ENCODE results near the gene ENO1.
"Not testable (repeated sequence)": the region's sequence is repeated elsewhere in the genome, so short reads cannot be mapped to it uniquely, and the experiment has no call there.

The ENO1 gene

DNA sequence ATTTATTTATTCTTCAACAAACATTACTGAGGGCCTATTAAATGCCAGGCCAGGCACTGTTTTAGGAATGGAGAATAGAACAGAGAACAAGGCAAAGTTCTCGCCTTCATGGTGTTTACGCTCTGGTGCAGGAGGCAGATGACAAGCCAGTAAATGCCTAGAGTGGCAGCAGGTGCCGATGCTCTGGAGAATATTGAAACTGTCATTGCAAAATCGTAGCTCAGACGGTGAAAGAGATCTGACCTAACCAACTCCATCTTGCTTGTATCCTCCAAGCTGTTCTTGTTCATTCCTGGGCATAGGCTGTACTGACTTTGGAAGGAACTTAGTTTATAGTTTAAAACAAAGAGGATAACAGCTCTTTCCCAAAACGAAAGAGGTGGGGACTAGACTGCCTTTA lies 13.5 kb upstream of the ENO1 start:
- no peak for DNase-seq (ENCODE audit: low read depth)
- H3K4me3 ChIP-seq (ENCODE audit: low read depth, low read length) = no peak overlapping the region
- in situ Hi-C loops (cut with HindIII; ENCODE audit: low sequenced_read_pairs) = no loop called here
- TF ChIP-seq, protein P1, sequence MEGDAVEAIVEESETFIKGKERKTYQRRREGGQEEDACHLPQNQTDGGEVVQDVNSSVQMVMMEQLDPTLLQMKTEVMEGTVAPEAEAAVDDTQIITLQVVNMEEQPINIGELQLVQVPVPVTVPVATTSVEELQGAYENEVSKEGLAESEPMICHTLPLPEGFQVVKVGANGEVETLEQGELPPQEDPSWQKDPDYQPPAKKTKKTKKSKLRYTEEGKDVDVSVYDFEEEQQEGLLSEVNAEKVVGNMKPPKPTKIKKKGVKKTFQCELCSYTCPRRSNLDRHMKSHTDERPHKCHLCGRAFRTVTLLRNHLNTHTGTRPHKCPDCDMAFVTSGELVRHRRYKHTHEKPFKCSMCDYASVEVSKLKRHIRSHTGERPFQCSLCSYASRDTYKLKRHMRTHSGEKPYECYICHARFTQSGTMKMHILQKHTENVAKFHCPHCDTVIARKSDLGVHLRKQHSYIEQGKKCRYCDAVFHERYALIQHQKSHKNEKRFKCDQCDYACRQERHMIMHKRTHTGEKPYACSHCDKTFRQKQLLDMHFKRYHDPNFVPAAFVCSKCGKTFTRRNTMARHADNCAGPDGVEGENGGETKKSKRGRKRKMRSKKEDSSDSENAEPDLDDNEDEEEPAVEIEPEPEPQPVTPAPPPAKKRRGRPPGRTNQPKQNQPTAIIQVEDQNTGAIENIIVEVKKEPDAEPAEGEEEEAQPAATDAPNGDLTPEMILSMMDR (IDR thresholded peaks at IDR 0.05; ENCODE audit: low read depth, low read length, missing control alignments) = no peak

DNA sequence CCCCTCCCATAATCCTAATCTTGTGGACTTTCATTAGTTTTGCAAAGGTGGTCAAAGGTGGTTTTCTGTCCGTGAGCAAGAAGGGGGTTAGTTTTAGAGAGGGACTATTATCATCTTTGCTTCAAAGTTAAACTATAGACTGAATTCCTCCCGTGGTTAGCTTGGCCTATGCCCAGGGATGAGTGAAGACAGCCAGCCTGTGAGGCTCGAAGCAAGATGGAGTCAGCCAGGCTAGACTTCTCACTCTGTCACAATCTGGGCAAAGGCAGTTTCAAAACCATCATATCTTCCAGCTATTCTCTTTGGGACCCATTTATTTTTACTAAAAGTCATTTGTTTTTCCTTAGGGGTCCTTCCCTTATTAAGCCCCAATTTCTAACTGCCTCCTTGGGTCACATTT lies 12.9 kb upstream of the ENO1 start:
- in situ Hi-C loops (cut with HindIII; ENCODE audit: low sequenced_read_pairs) = no loop called here
- H3K4me3 ChIP-seq (ENCODE audit: low read depth, low read length) = no peak overlapping the region
- no peak for DNase-seq (ENCODE audit: low read depth)
- TF ChIP-seq, protein P1 (IDR thresholded peaks at IDR 0.05; ENCODE audit: low read depth, low read length, missing control alignments) = no peak

DNA sequence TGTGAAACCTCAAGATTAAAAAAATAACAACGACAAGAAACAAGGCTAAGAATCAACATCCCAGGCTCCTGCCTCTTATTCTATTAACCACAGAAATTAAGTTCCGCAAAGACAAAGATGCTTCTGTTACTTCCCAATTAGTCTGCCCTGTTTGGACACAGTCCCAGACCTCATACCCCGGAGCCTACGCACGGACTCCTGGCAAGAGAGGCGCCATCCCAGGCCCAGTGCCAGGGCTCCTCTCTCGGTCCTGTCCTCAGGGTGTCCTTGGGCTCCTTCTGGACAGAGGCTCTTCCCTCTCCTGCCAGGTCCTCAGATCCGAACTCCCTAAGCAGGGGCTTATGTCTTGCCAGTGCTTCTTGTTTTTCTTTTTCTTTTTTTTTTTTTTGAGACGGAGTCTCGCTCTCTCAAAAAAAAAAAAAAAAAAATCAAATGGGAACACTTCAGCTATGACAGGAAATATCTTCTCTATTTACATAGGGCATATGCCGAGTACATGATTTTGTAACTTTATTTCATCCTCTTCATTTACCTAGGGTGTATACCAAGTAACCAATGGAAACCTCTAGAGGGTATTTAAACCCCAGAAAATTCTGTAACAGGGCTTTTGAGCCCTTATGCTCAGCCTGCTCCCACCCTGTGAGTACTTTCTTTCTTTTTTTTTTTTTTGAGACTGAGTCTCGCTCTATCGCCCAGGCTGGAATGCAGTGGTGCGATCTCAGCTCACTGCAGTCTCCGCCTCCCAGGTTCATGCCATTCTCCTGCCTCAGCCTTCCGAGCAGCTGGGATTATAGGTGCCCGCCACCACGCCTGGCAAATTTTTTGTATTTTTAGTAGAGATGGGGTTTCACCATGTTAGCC lies 11.7 kb upstream of the ENO1 start:
- DNase-seq (ENCODE audit: low read depth) = peak; percentile 59
- TF ChIP-seq, protein P1 (IDR thresholded peaks at IDR 0.05; ENCODE audit: low read depth, low read length, missing control alignments) = no peak
- H3K4me3 ChIP-seq (ENCODE audit: low read depth, low read length) = peak overlapping the region; percentile 16
- in situ Hi-C loops (cut with HindIII; ENCODE audit: low sequenced_read_pairs) = no loop called here

DNA sequence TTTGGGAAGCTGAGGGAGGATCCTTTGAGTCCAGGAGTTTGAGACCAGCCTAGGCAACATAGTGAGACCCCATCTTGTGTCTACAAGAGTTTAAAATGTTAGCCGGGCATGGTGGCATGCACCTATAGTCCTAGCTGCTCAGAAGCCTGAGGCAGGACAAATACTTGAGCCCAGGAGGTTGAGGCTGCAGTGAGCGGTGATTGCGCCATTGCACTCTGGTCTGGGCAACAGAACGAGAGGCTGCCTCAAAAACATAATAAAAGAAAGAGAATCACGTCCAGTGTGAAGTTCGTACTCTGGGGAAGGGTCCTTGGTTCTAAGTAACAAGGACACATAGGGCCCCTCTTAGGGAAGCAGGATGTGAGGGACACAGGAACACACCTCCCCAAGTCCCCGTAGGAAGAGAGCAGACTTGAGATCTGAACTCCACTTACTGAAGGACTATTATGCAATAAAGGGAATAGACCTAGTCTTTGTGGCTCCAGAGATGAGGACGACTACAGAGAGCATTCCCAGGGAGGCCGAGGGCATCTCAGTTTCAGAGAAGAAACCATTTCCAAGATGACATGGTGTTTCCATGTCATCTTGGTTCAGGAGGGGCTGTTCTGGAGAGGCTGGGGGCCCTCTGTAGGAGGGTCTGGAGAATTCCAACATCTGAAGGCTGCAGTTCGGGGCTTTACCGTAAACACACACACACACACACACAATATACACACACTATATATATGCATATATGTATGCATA lies 10.8 kb upstream of the ENO1 start:
- no peak for DNase-seq (ENCODE audit: low read depth)
- in situ Hi-C loops (cut with HindIII; ENCODE audit: low sequenced_read_pairs) = no loop called here

DNA sequence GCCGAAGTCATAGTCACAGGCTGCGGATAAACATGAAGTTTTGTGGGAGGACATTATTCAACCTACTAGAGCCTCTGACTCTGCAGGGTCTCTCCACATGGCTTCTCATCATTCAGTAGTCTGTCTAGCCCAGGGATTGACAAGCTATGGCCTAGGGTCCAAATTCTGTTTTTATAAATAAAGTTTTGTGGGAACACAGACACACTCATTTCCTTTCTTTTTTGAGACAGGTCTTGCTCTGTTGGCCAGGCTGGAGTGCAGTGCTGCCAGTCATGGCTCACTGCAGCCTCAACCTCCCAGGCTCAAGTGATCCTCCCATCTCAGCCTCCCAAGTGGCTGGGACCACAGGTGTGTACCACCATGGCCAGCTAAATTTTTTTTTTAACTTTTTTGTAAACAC lies 8.1 kb upstream of the ENO1 start:
- DNase-seq (ENCODE audit: low read depth) = no peak
- TF ChIP-seq, protein P1 (IDR thresholded peaks at IDR 0.05; ENCODE audit: low read depth, low read length, missing control alignments) = no peak
- no peak overlapping the region for H3K4me3 ChIP-seq (ENCODE audit: low read depth, low read length)
- in situ Hi-C loops (cut with HindIII; ENCODE audit: low sequenced_read_pairs) = no loop called here

More for the DNA sequence above, 10.8 kb upstream of the ENO1 start:
- H3K4me3 ChIP-seq (ENCODE audit: low read depth, low read length) = no peak overlapping the region
- TF ChIP-seq, protein P1 (IDR thresholded peaks at IDR 0.05; ENCODE audit: low read depth, low read length, missing control alignments) = peak; percentile 12

DNA sequence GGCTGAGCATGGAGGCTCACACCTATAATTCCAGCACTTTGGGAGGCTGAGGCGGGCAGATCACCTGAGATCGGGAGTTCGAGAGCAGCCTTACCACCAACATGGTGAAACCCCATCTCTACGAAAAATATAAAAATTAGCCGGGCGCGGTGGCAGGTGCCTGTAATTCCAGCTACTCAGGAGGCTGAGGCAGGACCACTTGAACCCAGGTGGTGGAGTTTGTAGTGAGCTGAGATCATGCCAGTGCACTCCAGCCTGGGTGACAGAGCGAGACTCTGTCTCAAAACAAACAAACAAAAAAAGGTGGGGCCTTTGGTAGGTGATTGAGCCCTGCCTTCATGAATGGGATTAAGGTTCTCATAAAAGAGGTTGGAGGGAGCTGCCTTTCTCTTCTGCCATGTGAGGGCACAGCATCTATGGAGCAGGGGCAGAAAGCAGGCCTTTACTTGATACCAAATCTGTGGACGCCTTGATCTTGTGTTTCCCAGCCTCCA lies 7.6 kb upstream of the ENO1 start:
- DNase-seq (ENCODE audit: low read depth); in situ Hi-C loops (cut with HindIII; ENCODE audit: low sequenced_read_pairs); H3K4me3 ChIP-seq (ENCODE audit: low read depth, low read length): not testable (repeated sequence)

DNA sequence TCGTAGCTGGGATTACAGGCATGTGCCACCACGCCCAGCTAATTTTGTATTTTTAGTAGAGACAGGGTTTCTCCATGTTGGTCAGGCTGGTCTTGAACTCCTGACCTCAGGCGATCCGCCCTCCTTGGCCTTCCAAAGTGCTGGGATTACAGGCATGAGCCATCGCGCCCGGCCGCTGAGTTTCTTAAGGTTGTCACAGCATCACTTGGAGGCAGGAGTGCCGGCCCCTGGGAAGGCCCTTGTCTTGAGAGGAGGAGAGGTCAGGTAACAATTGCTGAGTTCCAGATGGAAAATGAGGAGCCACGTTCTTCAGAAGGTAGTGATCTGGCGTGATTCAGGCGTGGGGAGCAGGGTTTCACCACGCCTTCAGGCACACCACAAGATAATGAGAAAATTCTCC lies 5.6 kb upstream of the ENO1 start:
- H3K4me3 ChIP-seq (ENCODE audit: low read depth, low read length); DNase-seq (ENCODE audit: low read depth); in situ Hi-C loops (cut with HindIII; ENCODE audit: low sequenced_read_pairs): not testable (repeated sequence)

Data from astrocyte of the cerebellum (primary cell).